A673 (cell line): ENCODE measurements around the gene VASH2.

Experiments
- CTCF ChIP-seq: fragments of 300-800, 200-600 bp; sonication (generic); conservative IDR thresholded peaks from 2 replicates; pipeline ENCODE4 v1.5.1; 2017; ENCODE audit warnings: low read depth, mild to moderate bottlenecking, antibody characterized with exemption, low read length, moderate library complexity, mixed read lengths
- EZH2 ChIP-seq: fragments of 200-600 bp; sonication (generic); IDR thresholded peaks from 2 replicates; pipeline ENCODE4 v1.6.1; 2017; ENCODE audit warnings: borderline replicate concordance, low read depth, mild to moderate bottlenecking, mixed read lengths, antibody characterized with exemption, low read length; ENCODE audit not compliant: poor library complexity, severe bottlenecking

DNA sequence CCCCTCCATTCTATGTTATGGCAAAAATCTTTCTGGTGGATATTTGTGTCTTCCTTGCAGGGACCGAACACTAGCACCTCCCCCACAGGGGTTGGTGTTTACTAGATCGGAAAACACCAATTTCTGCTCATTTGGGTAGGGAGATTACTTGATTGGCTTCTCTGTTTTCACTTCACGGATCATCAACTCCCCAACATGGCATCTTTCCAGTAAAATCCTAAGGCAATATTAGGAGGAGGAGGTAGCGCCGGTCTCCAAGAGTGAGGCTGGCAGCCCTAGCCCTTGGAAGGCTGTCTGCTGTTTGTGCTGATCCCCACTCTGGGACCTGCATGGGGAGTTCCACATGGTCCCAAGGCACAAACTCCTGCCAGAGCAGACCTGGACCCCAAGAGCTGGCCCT is 12.2 kb downstream of the VASH2 start:
- TF ChIP-seq CTCF (no peak), EZH2 (no peak)
